ENCODE results near the gene MAP4K1. TPM values are rescaled to one million over a fixed set of nuclear protein-coding genes. Genes with fewer than 3 reads are reported as not detected.

The MAP4K1 gene
- total and polyA plus RNA-seq, 2 of the 13 experiments (the other 11 are each of a cell fraction or from before 2014, with no cell fraction given), result 0.24 to 0.89 TPM

GRCh38 chr19:38657633-38658222 is 40.0 kb upstream of the MAP4K1 start:
- H3K4me2 ChIP-seq (ENCODE audit: low read depth, low read length), result peak overlapping the region; percentile 65
- ATAC-seq, result no peak
- ChIA-PET POLR2A (interaction anchor here (1.0 to 4.4 kb wide), 9 partner anchors 8 to 191 kb away, joined by 3 to 59 read pairs (median 9); partner anchors contain the start of genes ACTN4 and EIF3K), CTCF (ENCODE audit: low intra/inter-chr PET ratio, low total read pairs) (no interaction called here)
- intact Hi-C loops (cut with micrococcal nuclease; ENCODE audit: unreplicated experiment) (loop anchor here (2.0 to 10.0 kb wide), 3 partner anchors 17 to 275 kb away; partner anchors contain the start of genes ECH1, MRPS12 and SARS2), in situ Hi-C loops (cut with HindIII; ENCODE audit: extremely low pct_ligation_motif_present, low pct_unique_long_range_greater_than_20kb) (loop anchor here (5.0 kb wide), 1 partner anchor 45 kb away; no protein-coding TSS in a partner anchor)
- no peak for TF ChIP-seq ZNF484 (CRISPR knock-in tag; IDR thresholded peaks at IDR 0.05; ENCODE audit: borderline replicate concordance, low read depth)
- TF ChIP-seq CCDC6 (CRISPR knock-in tag; IDR thresholded peaks at IDR 0.05), result no peak
- peak; percentile 84 for TF ChIP-seq RBM22 (optimal IDR thresholded peaks at IDR 0.05; ENCODE audit: low read length)
- TF ChIP-seq SMYD3 (CRISPR knock-in tag; IDR thresholded peaks at IDR 0.05), result no peak
- no peak for TF ChIP-seq EHMT2 (IDR thresholded peaks at IDR 0.05; ENCODE audit: borderline replicate concordance, low read depth, low read length)
- H3K27me3 ChIP-seq (ENCODE audit: control insufficient read depth in 1 of 2, insufficient read depth in 2 of 2, low read length in 2 of 2), result no peaks in the 10 kb centered on the region
- BruUV-seq (replicated peaks), result no TSS peak
- 84% methylated on average over 8 of the region's 8 CpGs for WGBS (ENCODE audit: low lambda C conversion rate)
- peak overlapping the region; percentile 33; the same call in 1 of the 2 replicates for H3K9ac ChIP-seq (ENCODE audit: insufficient read depth, low read depth, low read length)
- H3K27ac ChIP-seq (ENCODE audit: extremely low read length, insufficient read depth, low read length), result peak overlapping the region; percentile 69
- peaks cover 10 to 49% of the 10 kb centered on the region in 2 experiments for H3K36me3 ChIP-seq (replicated peaks in 1 of 2; ENCODE audit: control insufficient read depth in 1 of 2, insufficient read depth in 2 of 2, low read length in 2 of 2)
- H3K79me2 ChIP-seq (ENCODE audit: insufficient read depth, low read length), result peaks cover 95% of the 10 kb centered on the region
- no peak overlapping the region for H3K4me3 ChIP-seq (replicated peaks in 1 of 3; ENCODE audit: insufficient read depth in 1 of 3, low read depth in 2 of 3, low read length in 3 of 3)
- no peak overlapping the region for H2AFZ ChIP-seq (ENCODE audit: low read length)
- peaks cover 78% of the 10 kb centered on the region for H4K20me1 ChIP-seq (ENCODE audit: insufficient read depth, low read length)
- H3K4me1 ChIP-seq (ENCODE audit: insufficient read depth, low read length), result peaks cover 98% of the 10 kb centered on the region
- no peak for DNase-seq (ENCODE audit: low spot score)
- FAIRE-seq, result no peak
- H3K9me3 ChIP-seq (ENCODE audit: low read length), result no peaks in the 10 kb centered on the region

GRCh38 chr19:38656171-38656981 is 38.6 kb upstream of the MAP4K1 start:
- FAIRE-seq, result peak; percentile 63
- 38% methylated on average over 7 of the region's 7 CpGs for WGBS (ENCODE audit: low lambda C conversion rate)
- in situ Hi-C loops (cut with HindIII; ENCODE audit: extremely low pct_ligation_motif_present, low pct_unique_long_range_greater_than_20kb) (loop anchor here (5.0 kb wide), 1 partner anchor 46 kb away; no protein-coding TSS in a partner anchor), intact Hi-C loops (cut with micrococcal nuclease; ENCODE audit: unreplicated experiment) (loop anchor here (5.0 to 10.0 kb wide), 2 partner anchors 178 to 276 kb away; partner anchors contain the start of genes ECH1, MRPS12 and SARS2)
- Histone ChIP-seq H3K79me2 (ENCODE audit: insufficient read depth, low read length) (peaks cover 96% of the 10 kb centered on the region), H3K9me3 (ENCODE audit: low read length) (no peaks in the 10 kb centered on the region), H4K20me1 (ENCODE audit: insufficient read depth, low read length) (peaks cover 78% of the 10 kb centered on the region), H2AFZ (ENCODE audit: low read length) (no peak overlapping the region), H3K4me3 (replicated peaks in 1 of 3; ENCODE audit: insufficient read depth in 1 of 3, low read depth in 2 of 3, low read length in 3 of 3) (no peak overlapping the region), H3K4me2 (ENCODE audit: low read depth, low read length) (peak overlapping the region; percentile 33), H3K4me1 (ENCODE audit: insufficient read depth, low read length) (peaks cover 100% of the 10 kb centered on the region), H3K27me3 (ENCODE audit: control insufficient read depth in 1 of 2, insufficient read depth in 2 of 2, low read length in 2 of 2) (no peaks in the 10 kb centered on the region), H3K9ac (ENCODE audit: insufficient read depth, low read depth, low read length) (0 out of 2 replicates have a peak overlapping the region, but pooled peaks have one; percentile 1), H3K27ac (ENCODE audit: extremely low read length, insufficient read depth, low read length) (peak overlapping the region; percentile 69), H3K36me3 (replicated peaks in 1 of 2; ENCODE audit: control insufficient read depth in 1 of 2, insufficient read depth in 2 of 2, low read length in 2 of 2) (peaks cover 10 to 39% of the 10 kb centered on the region in 2 experiments)
- ATAC-seq, result peak; percentile 31
- CTCF ChIA-PET (ENCODE audit: low intra/inter-chr PET ratio, low total read pairs), result no interaction called here
- TSS peak; percentile 74 for BruUV-seq (replicated peaks)
- DNase-seq (ENCODE audit: low spot score), result peak; percentile 95
- POLR2A ChIA-PET, result interaction anchor here (0.7 to 4.4 kb wide), 10 partner anchors 8 to 273 kb away, joined by 3 to 59 read pairs (median 4); partner anchors contain the start of gene ACTN4
- TF ChIP-seq ONECUT2 (CRISPR knock-in tag; IDR thresholded peaks at IDR 0.05), result no peak
- TF ChIP-seq SMC3 (IDR thresholded peaks at IDR 0.05; ENCODE audit: low read length), result 0 out of 2 replicates have a peak, but pooled peaks have one; percentile 28
- TF ChIP-seq ZNF260 (CRISPR knock-in tag; IDR thresholded peaks at IDR 0.05; ENCODE audit: borderline replicate concordance, low read depth), result no peak
- TF ChIP-seq SOX5 (CRISPR knock-in tag; IDR thresholded peaks at IDR 0.05; ENCODE audit: borderline replicate concordance), result peak; percentile 94
- 0 out of 2 replicates have a peak, but pooled peaks have one; percentile 11 for TF ChIP-seq TGIF2 (CRISPR knock-in tag; IDR thresholded peaks at IDR 0.05)
- peak; percentile 75 for TF ChIP-seq HMG20A (CRISPR knock-in tag; IDR thresholded peaks at IDR 0.05; ENCODE audit: borderline replicate concordance)
- TF ChIP-seq ZHX1 (CRISPR knock-in tag; IDR thresholded peaks at IDR 0.05; ENCODE audit: low read depth), result no peak
- TF ChIP-seq DMAP1 (CRISPR knock-in tag; IDR thresholded peaks at IDR 0.05), result no peak
- no peak for TF ChIP-seq SOX6 (IDR thresholded peaks at IDR 0.05)
- peak; percentile 91 for TF ChIP-seq SOX6 (CRISPR knock-in tag; IDR thresholded peaks at IDR 0.05)

Data from HepG2 (cell line).